ENCODE measurements around the gene TRIO.

TRIO gene

DNA sequence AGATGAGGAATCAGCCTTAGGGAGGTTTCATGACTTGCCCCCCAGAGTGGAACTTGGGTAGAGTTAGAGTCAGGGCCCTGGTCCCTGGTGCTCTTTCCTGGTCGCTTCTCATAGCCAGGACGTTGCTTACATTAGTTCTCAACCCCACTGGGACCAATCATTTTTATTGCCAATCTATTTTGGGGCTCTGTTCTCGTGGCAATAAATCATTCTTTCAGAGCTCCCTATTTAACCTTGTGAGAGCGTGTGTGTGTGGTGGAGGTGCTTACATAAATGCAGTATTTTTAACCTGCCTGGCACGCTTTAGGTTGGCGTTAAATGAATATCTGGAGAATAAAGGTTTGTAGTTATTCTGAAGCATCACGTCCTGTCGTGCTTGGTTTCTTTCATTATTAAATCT is 4.1 kb downstream of the TRIO start:
- no peak for DNase-seq (ENCODE audit: low read depth)

- no peak for DNase-seq (ENCODE audit: low read depth)
These were observed 5.3 kb downstream of the TRIO start for GRCh38 chr5:14148483-14148882.

DNA sequence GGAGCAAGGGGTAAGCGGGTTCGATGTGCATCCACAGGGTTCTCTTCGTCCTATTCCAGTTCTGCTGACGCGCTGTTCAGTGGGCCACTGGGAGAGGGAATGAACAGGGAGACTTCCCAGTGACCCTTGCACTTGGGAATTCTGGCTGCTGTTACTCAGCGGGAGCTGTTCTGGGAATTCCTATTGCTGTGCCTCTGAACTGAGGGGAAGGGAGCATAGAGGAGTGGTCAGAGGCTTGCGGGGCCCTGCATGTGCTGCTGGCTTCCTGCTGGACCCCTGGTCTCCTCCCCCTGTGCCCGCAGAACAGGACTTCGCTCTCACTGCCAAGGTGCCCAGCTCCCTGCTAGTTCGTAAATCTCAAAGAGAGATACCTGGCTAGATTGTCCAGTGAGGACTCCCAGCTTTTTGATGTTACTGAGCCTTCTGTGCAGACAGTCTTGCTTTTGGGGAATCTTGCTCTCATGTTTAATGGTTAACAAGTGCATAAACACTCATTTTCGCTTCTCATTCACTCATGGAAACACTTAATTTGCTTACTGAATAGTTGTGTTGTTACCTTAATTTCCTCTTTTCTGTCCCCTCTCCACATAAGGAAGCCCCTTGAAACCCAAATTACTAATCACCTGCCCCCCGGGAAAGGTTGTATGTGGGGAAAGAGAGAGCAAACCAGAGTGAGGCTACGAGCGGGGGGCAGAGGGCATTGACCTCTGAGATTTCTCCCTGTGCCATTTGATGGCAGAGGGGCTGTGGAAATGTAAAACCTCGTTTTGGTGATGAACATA is 5.9 kb downstream of the TRIO start:
- no peak for DNase-seq (ENCODE audit: low read depth)

DNA sequence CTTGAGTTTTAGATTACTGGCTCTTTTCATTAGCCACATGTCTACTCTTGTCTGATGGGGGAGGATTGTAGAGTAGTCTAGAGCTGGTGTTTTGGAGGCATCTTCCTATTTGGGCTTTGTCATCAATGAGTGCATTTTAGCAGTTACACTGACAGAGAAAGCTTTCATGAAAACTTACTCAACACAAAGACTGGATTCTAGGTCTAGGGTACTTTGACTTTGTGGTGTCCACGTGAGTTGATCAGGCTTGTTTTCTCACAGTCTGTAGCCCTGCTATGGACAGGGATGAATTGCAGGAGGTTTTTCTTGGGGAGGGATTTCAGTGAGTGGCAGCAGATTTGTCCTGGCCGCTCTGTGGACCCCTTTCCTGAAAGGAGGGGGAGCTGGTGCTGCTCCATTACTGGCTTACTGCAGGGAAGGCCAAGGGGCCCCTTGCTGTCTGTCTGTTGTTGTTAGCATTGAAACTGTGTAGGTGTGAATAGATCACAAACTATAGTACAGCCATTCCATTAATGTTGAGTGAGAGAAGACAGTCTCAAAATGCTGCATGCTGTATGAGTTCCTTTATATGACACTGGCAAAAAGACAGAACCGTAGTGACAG is 6.6 kb downstream of the TRIO start:
- DNase-seq (ENCODE audit: low read depth): no peak

DNA sequence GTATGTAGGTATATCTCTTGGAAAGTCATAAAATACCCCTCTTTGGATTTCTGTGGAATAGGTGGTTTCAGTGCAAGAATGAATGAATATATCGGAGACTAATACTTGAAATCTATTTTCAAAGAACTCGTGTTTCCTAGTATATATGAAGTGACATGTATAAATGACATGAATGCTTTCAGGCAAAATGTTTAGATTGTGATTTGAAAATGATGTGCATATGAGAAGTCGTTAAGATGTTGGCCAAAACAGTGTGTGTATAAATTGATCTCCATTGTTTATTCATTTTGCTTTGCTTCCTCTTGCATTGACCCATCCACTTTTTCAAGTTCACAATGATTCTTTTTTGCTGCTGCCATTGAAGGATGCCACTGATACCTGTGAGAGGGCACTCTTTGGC is 8.3 kb downstream of the TRIO start:
- no peak for DNase-seq (ENCODE audit: low read depth)

GRCh38 chr5:14153071-14153864 is 10.1 kb downstream of the TRIO start:
- DNase-seq (ENCODE audit: low read depth): no peak

DNA sequence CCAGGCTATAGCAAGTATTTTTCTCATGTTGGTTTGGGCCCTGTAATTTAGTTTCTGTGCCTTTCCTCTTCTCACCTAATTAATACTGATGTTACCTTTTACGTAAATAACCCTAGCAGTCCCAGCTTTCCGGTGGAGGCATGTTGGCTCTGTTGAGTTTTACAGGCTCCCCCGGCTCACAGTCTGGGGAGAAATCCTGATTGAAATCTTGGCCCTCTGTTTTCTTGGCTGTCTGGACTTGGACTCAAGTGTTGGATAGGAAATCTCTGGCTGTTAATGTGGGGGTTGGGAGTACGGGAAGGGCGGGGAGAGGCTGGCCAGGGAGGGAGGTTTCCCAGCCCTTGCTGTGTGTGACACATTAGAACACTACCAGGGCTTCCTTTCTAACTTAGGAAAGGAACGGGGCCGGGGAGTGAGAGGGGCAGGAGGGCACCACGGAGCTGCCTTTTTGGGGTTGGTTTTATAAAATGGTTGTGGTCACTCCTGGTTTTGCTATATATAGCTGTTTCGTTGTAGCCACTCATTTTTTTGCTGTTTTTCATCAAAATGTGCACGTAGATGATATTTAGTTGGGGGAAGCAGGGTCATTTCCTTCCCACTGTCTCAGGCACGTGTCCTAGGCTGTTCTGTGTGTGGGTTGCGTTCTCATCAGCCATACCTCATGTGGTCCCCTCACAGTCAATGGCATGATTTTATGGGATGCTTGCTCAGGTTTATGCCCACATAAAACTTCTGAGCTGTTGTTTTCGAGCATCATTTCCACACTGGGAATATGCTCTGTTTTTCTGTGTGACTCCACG is 11.0 kb downstream of the TRIO start:
- peak; percentile 85 for DNase-seq (ENCODE audit: low read depth)

GRCh38 chr5:14155075-14155474 is 11.9 kb downstream of the TRIO start:
- no peak for DNase-seq (ENCODE audit: low read depth)

GRCh38 chr5:14155739-14156138 is 12.6 kb downstream of the TRIO start:
- DNase-seq (ENCODE audit: low read depth): no peak

- DNase-seq (ENCODE audit: low read depth): no peak
These were observed 13.1 kb downstream of the TRIO start for GRCh38 chr5:14156290-14156649.

GRCh38 chr5:14156650-14157492 is 13.7 kb downstream of the TRIO start:
- peak; percentile 98 for DNase-seq (ENCODE audit: low read depth)

- no peak for DNase-seq (ENCODE audit: low read depth)
These were observed 14.3 kb downstream of the TRIO start for GRCh38 chr5:14157493-14157782.

DNA sequence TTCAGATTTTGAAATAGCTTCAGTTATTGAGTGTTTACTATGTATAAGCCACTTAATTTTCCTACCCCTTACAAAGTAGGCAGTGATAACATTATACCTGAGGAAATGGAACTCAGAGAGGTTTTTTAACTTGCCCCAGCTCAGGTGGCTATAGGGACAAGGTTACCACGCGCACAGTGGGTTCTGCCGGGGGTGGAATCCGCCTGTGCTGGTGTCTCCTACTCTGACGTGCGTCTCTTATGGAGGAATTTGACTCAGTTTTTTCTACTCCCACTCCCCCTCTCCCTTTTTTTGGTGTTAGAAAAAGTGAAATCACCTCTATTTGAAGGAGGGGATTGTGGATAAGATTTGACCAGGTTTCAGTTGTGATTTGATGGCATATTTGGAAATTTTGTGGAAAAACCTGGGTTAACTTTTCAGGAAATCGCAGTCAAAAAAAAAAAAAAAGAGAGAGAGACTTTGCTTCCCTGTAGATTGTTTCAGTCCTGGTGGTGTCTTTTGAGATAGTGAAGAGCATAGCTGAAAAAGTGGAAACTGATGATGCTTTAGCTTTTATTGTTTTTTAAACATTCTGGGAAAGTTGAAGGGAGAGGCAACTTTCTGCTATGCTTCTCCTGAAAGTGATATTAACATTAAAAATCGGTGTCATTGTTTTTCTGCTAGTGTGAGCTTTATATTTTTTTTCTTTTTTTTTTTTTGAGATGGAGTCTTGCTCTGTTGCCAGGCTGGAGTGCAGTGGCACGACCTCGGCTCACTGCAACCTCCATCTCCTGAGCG is 15.9 kb downstream of the TRIO start:
- DNase-seq (ENCODE audit: low read depth): no peak

- DNase-seq (ENCODE audit: low read depth): no peak
These were observed 18.8 kb downstream of the TRIO start for GRCh38 chr5:14161825-14162556.

DNA sequence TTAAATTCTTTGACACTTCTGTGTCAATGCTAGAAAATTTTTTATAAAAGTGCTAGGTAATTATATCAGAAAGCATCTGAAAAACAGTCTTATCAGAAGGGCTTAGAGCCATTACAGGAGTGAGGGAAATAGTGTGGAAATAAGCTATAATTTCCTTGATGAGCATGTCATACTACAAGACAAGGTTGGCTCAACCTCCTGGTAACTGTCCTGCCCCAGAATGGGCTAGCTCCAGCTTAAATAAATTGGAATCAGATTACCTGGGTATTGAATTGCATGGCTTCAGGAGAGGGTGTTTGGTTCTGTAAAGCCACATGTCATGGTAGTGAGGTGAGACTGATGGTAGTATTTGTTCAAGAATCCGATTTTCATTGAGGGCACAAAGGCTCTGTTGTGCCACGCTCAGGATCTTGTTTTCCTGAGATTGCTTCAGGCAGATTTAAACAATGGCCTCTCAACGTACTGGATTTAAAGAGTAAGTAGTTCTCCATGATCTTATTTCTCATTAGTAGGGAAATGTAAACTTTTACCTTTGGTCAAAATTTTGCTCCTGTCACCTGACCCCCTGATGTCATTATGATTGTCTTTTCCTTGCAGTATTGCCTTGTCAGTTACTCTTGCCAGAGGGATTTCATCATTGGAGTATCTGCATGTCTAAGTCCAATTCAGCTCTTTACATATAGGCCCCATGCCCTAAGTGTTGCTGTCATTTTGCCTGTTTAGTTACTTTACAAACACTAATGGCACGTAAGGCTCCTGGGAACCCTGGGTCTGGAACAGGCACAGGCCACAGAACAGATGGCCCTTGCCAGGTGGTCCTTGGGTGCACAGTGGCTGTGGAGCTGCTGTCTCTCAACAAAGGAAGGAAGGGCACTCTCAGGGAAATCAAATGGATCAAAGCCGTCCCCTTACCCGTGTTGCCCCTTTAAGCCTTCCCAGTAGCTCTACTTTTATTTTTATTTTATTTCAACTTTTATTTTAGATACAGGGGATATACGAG is 21.3 kb downstream of the TRIO start:
- DNase-seq (ENCODE audit: low read depth): no peak

GRCh38 chr5:14165375-14166106 is 22.4 kb downstream of the TRIO start:
- DNase-seq (ENCODE audit: low read depth): peak; percentile 97

GRCh38 chr5:14166437-14166836 is 23.3 kb downstream of the TRIO start:
- DNase-seq (ENCODE audit: low read depth): no peak

DNA sequence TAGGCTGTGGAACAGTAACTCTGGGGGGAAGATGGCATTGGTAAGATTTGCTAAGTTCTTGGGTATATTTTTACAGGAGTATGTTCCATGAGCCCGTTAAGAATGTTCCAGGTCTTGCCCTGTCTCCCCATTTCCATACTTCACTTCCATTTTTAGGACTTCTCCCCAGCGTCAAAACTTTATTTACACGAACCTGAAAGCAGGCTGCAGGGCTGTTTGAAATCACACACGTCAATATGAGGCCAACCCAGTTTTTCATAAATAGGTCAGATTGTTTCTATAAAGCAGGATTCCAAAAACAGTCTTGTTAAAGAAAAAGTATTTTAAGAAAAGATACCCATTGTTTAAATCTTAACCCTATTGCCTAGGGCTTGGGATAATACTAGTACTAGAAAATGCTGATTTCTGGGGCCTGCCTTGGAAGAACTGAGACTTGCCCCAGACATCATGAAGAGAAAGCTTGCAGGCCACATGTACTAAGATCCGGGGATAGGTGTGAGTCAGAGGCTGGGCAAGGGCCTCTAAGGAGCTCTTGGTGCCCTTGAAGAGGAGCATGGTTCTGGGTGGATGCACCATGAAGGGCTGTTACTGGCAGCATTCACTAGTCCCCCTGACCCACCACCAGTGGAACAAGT is 24.2 kb downstream of the TRIO start:
- DNase-seq (ENCODE audit: low read depth): peak; percentile 78

Data from ELR (cell line).